Measurements from ENCODE around the gene S100A8.
A peak's percentile ranks its signal among the peaks of the same experiment; 100 is the strongest.
"Not testable (repeated sequence)": the region's sequence is repeated elsewhere in the genome, so short reads cannot be mapped to it uniquely, and the experiment has no call there.

Gene S100A8

GRCh38 chr1:153428073-153428638 lies 37.3 kb upstream of the S100A8 start:
- intact Hi-C loops (cut with micrococcal nuclease) = no loop called here
- Mint-ChIP-seq H3K4me1 (ENCODE audit: low read depth) (no peaks in the 10 kb centered on the region), H3K36me3 (ENCODE audit: low read depth) (no peaks in the 10 kb centered on the region), H3K9me3 (no peaks in the 10 kb centered on the region), H3K27me3 (peaks cover 35% of the 10 kb centered on the region), H3K4me3 (no peak overlapping the region), H3K27ac (no peak overlapping the region)

- intact Hi-C loops (cut with micrococcal nuclease) = no loop called here
- no peaks in the 10 kb centered on the region for H3K9me3 Mint-ChIP-seq
- no peak overlapping the region for H3K27ac Mint-ChIP-seq
- no peaks in the 10 kb centered on the region for H3K36me3 Mint-ChIP-seq (ENCODE audit: low read depth)
- H3K4me3 Mint-ChIP-seq = no peak overlapping the region
- H3K27me3 Mint-ChIP-seq = peaks cover 35% of the 10 kb centered on the region
- no peaks in the 10 kb centered on the region for H3K4me1 Mint-ChIP-seq (ENCODE audit: low read depth)
Observed at GRCh38 chr1:153426809-153427208, 35.9 kb upstream of the S100A8 start.

GRCh38 chr1:153422450-153423068 lies 31.7 kb upstream of the S100A8 start:
- Mint-ChIP-seq H3K27me3 (peaks cover 45% of the 10 kb centered on the region), H3K9me3 (no peaks in the 10 kb centered on the region)
- intact Hi-C loops (cut with micrococcal nuclease) = no loop called here

GRCh38 chr1:153420306-153420705 lies 29.4 kb upstream of the S100A8 start:
- H3K27ac Mint-ChIP-seq = no peak overlapping the region
- H3K36me3 Mint-ChIP-seq (ENCODE audit: low read depth) = no peaks in the 10 kb centered on the region
- intact Hi-C loops (cut with micrococcal nuclease) = no loop called here
- H3K27me3 Mint-ChIP-seq = peaks cover 32% of the 10 kb centered on the region
- H3K9me3 Mint-ChIP-seq = no peaks in the 10 kb centered on the region
- no peaks in the 10 kb centered on the region for H3K4me1 Mint-ChIP-seq (ENCODE audit: low read depth)
- no peak overlapping the region for H3K4me3 Mint-ChIP-seq

More at GRCh38 chr1:153422450-153423068, 31.7 kb upstream of the S100A8 start:
- Mint-ChIP-seq H3K36me3 (ENCODE audit: low read depth) (no peaks in the 10 kb centered on the region), H3K27ac (no peak overlapping the region), H3K4me3 (no peak overlapping the region), H3K4me1 (ENCODE audit: low read depth) (no peaks in the 10 kb centered on the region)

- H3K9me3 Mint-ChIP-seq; intact Hi-C loops (cut with micrococcal nuclease); H3K4me1 Mint-ChIP-seq (ENCODE audit: low read depth); H3K4me3 Mint-ChIP-seq; H3K27ac Mint-ChIP-seq; H3K36me3 Mint-ChIP-seq (ENCODE audit: low read depth): not testable (repeated sequence)
- H3K27me3 Mint-ChIP-seq = peaks cover 29% of the 10 kb centered on the region
Observed at GRCh38 chr1:153419436-153419793, 28.5 kb upstream of the S100A8 start.

GRCh38 chr1:153418758-153419435 lies 28.0 kb upstream of the S100A8 start:
- H3K36me3 Mint-ChIP-seq (ENCODE audit: low read depth); H3K4me3 Mint-ChIP-seq; H3K4me1 Mint-ChIP-seq (ENCODE audit: low read depth); H3K9me3 Mint-ChIP-seq; H3K27ac Mint-ChIP-seq; intact Hi-C loops (cut with micrococcal nuclease): not testable (repeated sequence)
- H3K27me3 Mint-ChIP-seq = peaks cover 27% of the 10 kb centered on the region

GRCh38 chr1:153417136-153417888 lies 26.4 kb upstream of the S100A8 start:
- intact Hi-C loops (cut with micrococcal nuclease) = no loop called here
- H3K9me3 Mint-ChIP-seq = no peaks in the 10 kb centered on the region
- H3K4me3 Mint-ChIP-seq = no peak overlapping the region
- H3K27ac Mint-ChIP-seq = no peak overlapping the region
- H3K4me1 Mint-ChIP-seq (ENCODE audit: low read depth) = no peaks in the 10 kb centered on the region
- H3K36me3 Mint-ChIP-seq (ENCODE audit: low read depth) = no peaks in the 10 kb centered on the region
- peaks cover 26% of the 10 kb centered on the region for H3K27me3 Mint-ChIP-seq

GRCh38 chr1:153415850-153416570 lies 25.1 kb upstream of the S100A8 start, which contains the start of gene S100A7A:
Gene S100A7A (plus strand): TSS chr1:153416520. CDS start chr1:153418083, 1,563 bp downstream.
- Mint-ChIP-seq H3K9me3 (no peaks in the 10 kb centered on the region), H3K4me1 (ENCODE audit: low read depth) (no peaks in the 10 kb centered on the region), H3K27me3 (peaks cover 28% of the 10 kb centered on the region), H3K27ac (no peak within 1 kb of the TSS), H3K36me3 (ENCODE audit: low read depth) (no peaks in the 10 kb centered on the region), H3K4me3 (no peak within 1 kb of the TSS)
- intact Hi-C loops (cut with micrococcal nuclease) = no loop called here

- intact Hi-C loops (cut with micrococcal nuclease); H3K27ac Mint-ChIP-seq; H3K4me3 Mint-ChIP-seq; H3K36me3 Mint-ChIP-seq (ENCODE audit: low read depth); H3K4me1 Mint-ChIP-seq (ENCODE audit: low read depth); H3K9me3 Mint-ChIP-seq: not testable (repeated sequence)
- H3K27me3 Mint-ChIP-seq = peaks cover 29% of the 10 kb centered on the region
Observed at GRCh38 chr1:153413961-153414360, 23.1 kb upstream of the S100A8 start.

GRCh38 chr1:153407274-153407673 lies 16.4 kb upstream of the S100A8 start:
- H3K27ac Mint-ChIP-seq; H3K4me3 Mint-ChIP-seq; intact Hi-C loops (cut with micrococcal nuclease); H3K36me3 Mint-ChIP-seq (ENCODE audit: low read depth); H3K9me3 Mint-ChIP-seq: not testable (repeated sequence)
- H3K27me3 Mint-ChIP-seq = peaks cover 28% of the 10 kb centered on the region
- peaks cover 33% of the 10 kb centered on the region for H3K4me1 Mint-ChIP-seq (ENCODE audit: low read depth)

- intact Hi-C loops (cut with micrococcal nuclease) = loop anchor here (2.0 kb wide), 1 partner anchor 15 kb away; the partner anchor contains the start of gene S100A8
- not testable (repeated sequence) for H3K27ac Mint-ChIP-seq
Observed at GRCh38 chr1:153405825-153406599, 15.1 kb upstream of the S100A8 start.

GRCh38 chr1:153404768-153405167 lies 13.9 kb upstream of the S100A8 start:
- Mint-ChIP-seq H3K4me1 (ENCODE audit: low read depth) (peaks cover 45% of the 10 kb centered on the region), H3K27me3 (peaks cover 19% of the 10 kb centered on the region), H3K27ac (no peak overlapping the region), H3K9me3 (no peaks in the 10 kb centered on the region), H3K36me3 (ENCODE audit: low read depth) (no peaks in the 10 kb centered on the region), H3K4me3 (no peak overlapping the region)
- intact Hi-C loops (cut with micrococcal nuclease) = loop anchor here (1.0 to 5.0 kb wide), 3 partner anchors 14 to 88 kb away; partner anchors contain the start of gene S100A8

More at GRCh38 chr1:153405825-153406599, 15.1 kb upstream of the S100A8 start:
- not testable (repeated sequence) for H3K4me3 Mint-ChIP-seq; H3K9me3 Mint-ChIP-seq; H3K36me3 Mint-ChIP-seq (ENCODE audit: low read depth)
- peaks cover 26% of the 10 kb centered on the region for H3K27me3 Mint-ChIP-seq
- H3K4me1 Mint-ChIP-seq (ENCODE audit: low read depth) = peaks cover 41% of the 10 kb centered on the region

- Mint-ChIP-seq H3K4me1 (ENCODE audit: low read depth) (peaks cover 49% of the 10 kb centered on the region), H3K27ac (peak overlapping the region; percentile 49), H3K36me3 (ENCODE audit: low read depth) (no peaks in the 10 kb centered on the region), H3K27me3 (peaks cover 13% of the 10 kb centered on the region), H3K9me3 (no peaks in the 10 kb centered on the region), H3K4me3 (no peak overlapping the region)
- intact Hi-C loops (cut with micrococcal nuclease) = loop anchor here (1.0 to 5.0 kb wide), 3 partner anchors 13 to 88 kb away; partner anchors contain the start of gene S100A8
Observed at GRCh38 chr1:153404086-153404635, 13.3 kb upstream of the S100A8 start.
